HUDEP-2 (cell line): ENCODE results near the gene VPS25.
"Not testable (repeated sequence)": the region's sequence is repeated elsewhere in the genome, so short reads cannot be mapped to it uniquely, and the experiment has no call there.

Experiments used
- DNase-seq, 76 experiments: peaks; one replicate each; lab custom pipeline; 2025; ENCODE audit not compliant: unreplicated experiment in 76 of 76; lab: John Stamatoyannopoulos, UW

Gene VPS25

GRCh38 chr17:42767512-42767911, 5.7 kb upstream of the VPS25 start:
- no peak for DNase-seq

DNA sequence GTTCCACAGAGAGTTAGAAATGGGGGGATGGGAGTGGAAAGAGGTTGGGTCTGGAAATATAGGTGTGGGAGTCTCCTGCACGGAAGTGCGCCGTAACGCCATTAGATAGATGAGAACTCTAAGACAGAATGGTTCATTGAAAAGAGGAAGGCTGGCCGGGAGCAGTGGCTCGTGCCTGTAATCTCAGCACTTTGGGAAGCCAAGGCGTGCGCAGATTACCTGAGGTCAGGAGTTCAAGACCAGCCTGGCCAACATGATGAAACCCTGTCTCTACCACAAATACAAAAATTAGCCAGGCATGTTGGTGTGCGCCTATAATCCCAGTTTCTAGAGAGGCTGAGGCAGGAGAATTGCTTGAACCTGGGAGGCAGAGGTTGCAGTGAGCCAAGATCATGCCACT, 5.2 kb upstream of the VPS25 start:
- DNase-seq = not testable (repeated sequence)

DNA sequence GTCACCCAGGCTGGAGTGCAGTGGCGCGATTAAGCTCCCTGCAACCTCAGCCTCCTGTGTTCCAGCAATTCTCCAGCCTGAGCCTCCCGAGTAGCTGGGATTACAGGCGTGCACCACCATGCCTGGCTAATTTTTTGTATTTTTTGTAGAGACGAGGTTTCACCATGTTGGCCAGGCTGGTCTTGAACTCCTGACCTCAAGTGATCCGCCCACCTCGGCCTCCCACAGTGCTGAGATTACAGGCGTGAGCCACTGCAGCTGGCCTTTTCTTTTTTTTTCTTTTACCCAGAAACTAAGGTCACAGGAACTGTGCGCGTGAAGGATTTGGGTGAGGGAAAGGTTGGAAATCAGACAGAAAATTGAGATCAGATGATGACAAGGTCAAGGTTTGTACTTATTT, 3.3 kb upstream of the VPS25 start:
- not testable (repeated sequence) for DNase-seq

DNA sequence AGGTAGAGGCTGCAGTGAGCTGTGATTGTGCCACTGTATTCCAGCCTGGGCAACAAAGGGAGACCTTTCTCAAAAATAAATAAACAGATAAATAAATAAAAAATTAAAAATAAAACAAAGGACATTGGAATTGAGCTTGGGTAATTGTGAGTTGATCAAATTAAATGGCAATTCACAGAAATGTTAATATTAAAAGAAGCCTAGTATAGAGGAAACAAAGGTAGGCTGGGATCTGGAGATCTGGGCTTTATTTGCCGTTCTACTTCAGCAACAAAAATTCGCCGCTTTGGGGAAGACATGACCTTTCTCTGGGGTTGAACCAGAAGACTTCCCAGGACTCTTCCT, 332 bp upstream of the VPS25 start:
- no peak for DNase-seq

GRCh38 chr17:42774066-42774745, 957 bp downstream of the VPS25 start:
- DNase-seq = no peak

- no peak for DNase-seq
Observed at GRCh38 chr17:42775534-42776098, 2.4 kb downstream of the VPS25 start.

GRCh38 chr17:42778570-42778969, 5.3 kb downstream of the VPS25 start:
- DNase-seq = no peak

DNA sequence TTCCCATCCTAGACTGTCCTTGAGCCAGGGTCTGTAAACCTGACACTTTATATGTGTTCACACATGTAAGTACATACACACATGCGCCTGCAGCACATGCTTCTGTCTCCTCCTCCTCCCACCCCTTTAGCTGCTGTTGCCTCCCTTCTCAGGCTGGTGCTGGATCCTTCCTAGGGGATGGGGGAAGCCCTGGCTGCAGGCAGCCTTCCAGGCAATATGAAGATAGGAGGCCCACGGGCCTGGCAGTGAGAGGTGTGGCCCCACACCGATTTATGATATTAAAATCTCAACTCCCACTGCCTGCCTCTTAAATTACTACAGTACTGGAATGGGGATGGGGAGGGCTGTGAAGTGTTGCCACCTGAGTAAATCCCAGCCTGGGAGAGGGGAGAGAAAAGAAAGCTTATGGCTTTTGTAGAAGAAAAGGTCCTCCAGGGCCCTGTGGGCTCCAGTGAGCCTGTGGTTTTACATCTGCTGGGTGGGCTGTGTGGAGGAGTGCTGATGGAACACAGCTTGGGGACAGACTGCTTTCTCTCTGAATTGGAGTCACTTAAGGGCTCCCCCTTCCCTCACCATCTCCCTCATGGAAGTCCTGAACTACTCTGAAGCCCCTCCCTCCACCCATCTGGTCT, 6.2 kb downstream of the VPS25 start:
- no peak for DNase-seq

DNA sequence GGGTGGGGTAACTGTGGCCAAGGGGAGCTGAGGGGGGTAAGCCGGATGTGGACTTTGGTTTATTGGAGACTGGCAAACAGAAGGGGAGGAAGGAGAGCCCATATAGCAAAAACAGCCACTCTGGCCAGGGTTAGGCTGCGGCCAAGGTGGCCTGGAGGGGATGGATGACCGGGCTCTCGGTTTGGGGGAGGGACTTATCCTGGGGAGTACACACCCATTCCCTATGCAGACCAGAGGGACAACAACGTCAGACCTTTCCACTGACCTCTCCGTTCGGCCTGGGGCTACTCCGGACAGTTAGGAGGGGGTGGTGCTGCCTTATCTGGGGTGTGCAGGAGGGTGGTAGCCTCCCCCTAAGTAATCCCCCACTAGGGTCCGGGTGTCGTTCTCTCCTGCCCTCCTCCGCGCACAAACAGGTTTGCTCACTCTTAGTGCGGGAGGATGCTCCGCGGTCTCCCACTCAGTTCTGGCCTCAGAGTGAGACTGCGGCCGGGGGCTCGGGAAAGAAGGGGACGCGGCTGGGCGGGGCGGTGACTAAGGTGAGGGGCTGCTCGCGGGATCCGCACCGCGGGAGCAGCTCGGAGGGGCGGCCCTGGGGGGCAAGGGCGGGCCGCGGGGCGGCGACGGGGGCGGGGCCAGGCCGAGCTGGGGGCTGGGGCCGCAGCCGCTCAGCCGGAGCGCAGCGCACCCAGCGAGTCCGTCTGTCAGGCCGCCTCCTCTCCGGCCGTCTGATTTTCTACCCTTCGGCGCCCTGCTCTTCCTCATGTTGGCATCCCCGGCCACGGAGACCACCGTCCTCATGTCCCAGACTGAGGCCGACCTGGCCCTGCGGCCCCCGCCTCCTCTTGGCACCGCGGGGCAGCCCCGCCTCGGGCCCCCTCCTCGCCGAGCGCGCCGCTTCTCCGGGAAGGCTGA, 6.9 kb downstream of the VPS25 start, which contains the start of gene WNK4:
WNK4 (plus strand) TSS at position 675 of the 915 bp plus-strand sequence; CDS start at position 764, 89 bp downstream.
- no peak for DNase-seq

- no peak for DNase-seq
Observed at GRCh38 chr17:42780851-42781638, 7.8 kb downstream of the VPS25 start.

GRCh38 chr17:42781639-42782165, 8.5 kb downstream of the VPS25 start:
- DNase-seq = no peak

DNA sequence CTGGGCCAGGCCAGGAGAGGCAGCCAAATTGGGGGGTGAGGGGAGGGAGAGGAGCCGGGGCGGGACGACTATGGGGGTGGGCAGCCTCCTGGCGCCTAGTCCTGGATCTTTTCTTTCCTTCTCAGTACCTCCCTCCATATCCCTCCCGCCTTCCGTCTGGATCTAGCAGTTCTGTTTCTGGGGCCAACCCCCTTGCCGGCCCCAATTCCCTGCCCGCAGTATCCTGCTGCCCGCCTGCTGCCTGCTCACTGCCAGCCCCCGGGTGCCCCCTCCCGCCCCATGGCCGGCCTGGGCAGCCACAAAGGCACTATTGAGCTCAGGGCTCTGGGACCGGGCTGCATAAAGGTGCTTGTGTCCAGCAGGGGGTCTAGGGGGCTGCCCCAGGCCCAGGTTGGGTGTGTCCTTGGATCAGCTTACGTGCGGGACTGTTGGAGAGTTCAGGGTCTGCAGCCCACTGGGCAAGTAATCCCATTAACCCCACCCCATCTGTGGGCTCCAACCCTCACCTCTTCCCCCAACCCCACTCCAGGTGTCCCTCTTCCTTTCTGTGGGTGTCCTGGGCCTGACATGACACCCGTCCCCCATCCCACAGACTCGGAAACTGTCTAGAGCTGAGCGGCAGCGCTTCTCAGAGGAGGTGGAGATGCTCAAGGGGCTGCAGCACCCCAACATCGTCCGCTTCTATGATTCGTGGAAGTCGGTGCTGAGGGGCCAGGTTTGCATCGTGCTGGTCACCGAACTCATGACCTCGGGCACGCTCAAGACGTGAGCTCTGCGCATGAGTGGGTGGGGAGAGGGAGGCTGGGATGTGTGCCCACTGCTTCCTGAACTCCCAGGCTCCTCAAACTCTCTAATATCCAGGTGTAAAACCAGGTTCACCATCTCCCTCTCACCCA, 9.2 kb downstream of the VPS25 start:
- no peak for DNase-seq

- DNase-seq = no peak
Observed at GRCh38 chr17:42783062-42783790, 10.0 kb downstream of the VPS25 start.

- no peak for DNase-seq
Observed at GRCh38 chr17:42783791-42784138, 10.5 kb downstream of the VPS25 start.

DNA sequence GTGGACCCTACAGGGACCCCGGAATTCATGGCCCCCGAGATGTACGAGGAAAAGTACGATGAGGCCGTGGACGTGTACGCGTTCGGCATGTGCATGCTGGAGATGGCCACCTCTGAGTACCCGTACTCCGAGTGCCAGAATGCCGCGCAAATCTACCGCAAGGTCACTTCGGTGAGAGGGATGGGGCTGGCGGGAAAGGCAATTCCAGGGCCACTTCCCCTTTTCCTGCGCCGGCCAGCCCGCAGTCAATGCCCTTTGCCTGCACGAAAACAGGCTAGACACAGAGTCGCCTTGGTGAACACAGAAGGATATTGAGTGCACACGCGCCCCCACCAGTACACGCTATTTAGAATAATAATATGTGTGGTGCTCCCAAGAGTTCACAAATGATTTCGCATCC, 11.2 kb downstream of the VPS25 start:
- DNase-seq = no peak

- no peak for DNase-seq
Observed at GRCh38 chr17:42784811-42785592, 11.8 kb downstream of the VPS25 start.

DNA sequence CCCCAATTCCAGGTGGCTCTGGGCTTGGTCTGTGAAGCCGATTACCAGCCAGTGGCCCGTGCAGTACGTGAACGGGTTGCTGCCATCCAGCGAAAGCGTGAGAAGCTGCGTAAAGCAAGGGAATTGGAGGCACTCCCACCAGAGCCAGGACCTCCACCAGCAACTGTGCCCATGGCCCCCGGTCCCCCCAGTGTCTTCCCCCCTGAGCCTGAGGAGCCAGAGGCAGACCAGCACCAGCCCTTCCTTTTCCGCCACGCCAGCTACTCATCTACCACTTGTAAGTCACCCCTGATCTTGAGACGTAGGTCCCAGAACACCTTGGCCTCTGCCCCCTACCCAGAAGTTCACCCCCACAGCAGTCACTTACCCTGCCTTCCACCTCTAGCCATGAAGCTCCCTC, 14.0 kb downstream of the VPS25 start:
- no peak for DNase-seq

GRCh38 chr17:42791948-42792347, 18.7 kb downstream of the VPS25 start:
- DNase-seq = no peak
